GM23338 (cell line): ENCODE data around the gene UBE2H. TPM values are rescaled to one million over a fixed set of nuclear protein-coding genes. Genes with fewer than 3 reads are reported as not detected.
A peak's percentile ranks its signal among the peaks of the same experiment; 100 is the strongest.
"Not testable (repeated sequence)": the region's sequence is repeated elsewhere in the genome, so short reads cannot be mapped to it uniquely, and the experiment has no call there.

ENCODE experiments used
- ATAC-seq: fragments of 200-7000 bp; cut with Tn5 transposase; 3 replicates; pipeline ENCODE4 v1.9.1; 2020
- DNase-seq: peaks from one replicate; pipeline ENCODE4 v3.0.0-alpha.2; 2015; ENCODE audit warnings: low spot score
- H2AFZ ChIP-seq: fragments of 200-600 bp; sonication (generic); 2 replicates; pipeline ENCODE4 v1.8.0; 2016; ENCODE audit warnings: antibody characterized with exemption, mild to moderate bottlenecking, moderate library complexity
- H3F3A ChIP-seq: fragments of 200-600 bp; sonication (generic); replicated peaks from 2 replicates; pipeline ENCODE4 v1.8.0; 2017; ENCODE audit warnings: antibody characterized with exemption, mixed run types, low read depth
- H3K27ac ChIP-seq: fragments of 200-600 bp; sonication (generic); 2 replicates; pipeline ENCODE4 v1.6.1; 2016; ENCODE audit warnings: low read depth
- H3K27me3 ChIP-seq: fragments of 200-600 bp; sonication (generic); 2 replicates; pipeline ENCODE4 v1.8.0; 2016; ENCODE audit warnings: mild to moderate bottlenecking, mixed run types, moderate library complexity; ENCODE audit not compliant: insufficient read depth
- H3K36me3 ChIP-seq: fragments of 200-600 bp; sonication (generic); 2 replicates; pipeline ENCODE4 v1.8.0; 2016; ENCODE audit warnings: mild to moderate bottlenecking; ENCODE audit not compliant: insufficient read depth
- H3K4me1 ChIP-seq: fragments of 200-600 bp; sonication (generic); 2 replicates; pipeline ENCODE4 v1.8.0; 2016; ENCODE audit warnings: mild to moderate bottlenecking, moderate library complexity; ENCODE audit not compliant: insufficient read depth
- H3K4me2 ChIP-seq: fragments of 200-600 bp; sonication (generic); 2 replicates; pipeline ENCODE4 v1.7.1; 2017; ENCODE audit warnings: mixed run types
- H3K4me3 ChIP-seq: fragments of 200-600 bp; sonication (generic); 2 replicates; pipeline ENCODE4 v1.6.1; 2016; ENCODE audit warnings: mixed run types
- H3K79me2 ChIP-seq: fragments of 200-600 bp; sonication (generic); replicated peaks from 2 replicates; pipeline ENCODE4 v1.8.0; 2017; ENCODE audit warnings: mild to moderate bottlenecking; ENCODE audit not compliant: insufficient read depth
- H3K9me2 ChIP-seq: fragments of 200-600 bp; sonication (generic); 2 replicates; pipeline ENCODE4 v1.8.0; 2017; ENCODE audit not compliant: insufficient read depth
- H4K20me1 ChIP-seq: fragments of 200-600 bp; sonication (generic); replicated peaks from 2 replicates; pipeline ENCODE4 v1.8.0; 2017; ENCODE audit warnings: mild to moderate bottlenecking; ENCODE audit not compliant: insufficient read depth
- H3K27ac Mint-ChIP-seq: 2 replicates; pipeline ENCODE4 v1.8.0; 2020; ENCODE audit warnings: inconsistent platforms, mild to moderate bottlenecking, moderate library complexity, mixed read lengths
- H3K27me3 Mint-ChIP-seq: 3 replicates; pipeline ENCODE4 v1.8.0; 2022; ENCODE audit warnings: low read depth, mild to moderate bottlenecking, moderate library complexity, mixed read lengths, inconsistent platforms; ENCODE audit not compliant: insufficient read depth, poor library complexity
- H3K36me3 Mint-ChIP-seq: 3 replicates; pipeline ENCODE4 v1.8.0; 2021; ENCODE audit warnings: low read depth, mild to moderate bottlenecking, inconsistent platforms, moderate library complexity, mixed read lengths
- H3K4me1 Mint-ChIP-seq: 3 replicates; pipeline ENCODE4 v1.8.0; 2020; ENCODE audit warnings: mild to moderate bottlenecking, inconsistent platforms, mixed read lengths
- H3K4me3 Mint-ChIP-seq: 3 replicates; pipeline ENCODE4 v1.8.0; 2021; ENCODE audit warnings: moderate library complexity, mild to moderate bottlenecking, inconsistent platforms, mixed read lengths
- H3K9me3 Mint-ChIP-seq: 3 replicates; pipeline ENCODE4 v1.8.0; 2020; ENCODE audit warnings: moderate library complexity, mild to moderate bottlenecking, inconsistent platforms, mixed read lengths
- NANOG ChIP-seq: IDR thresholded peaks from 2 replicates; pipeline ENCODE4 v1.6.1; 2016; ENCODE audit warnings: antibody characterized with exemption, borderline replicate concordance
- polyA plus RNA-seq: library from polyadenylated mRNA; unstranded; fragments of >200 nt; fragmentation: Nextera tagmentation; extraction: Ambion mirVana; gene quantifications from 2 replicates; pipeline ENCODE4 v1.2.1, GENCODE V29; 2016
- total RNA-seq: library from RNA; depleted of rRNA; stranded (reverse); fragments of >200 nt; shearing (Covaris generic); gene quantifications from 2 replicates; pipeline ENCODE4 v1.2.3, GENCODE V29; 2014
- TF ChIP-seq, protein P1 (sequence below): fragments of 250-450 bp; sonication (Bioruptor Pico); IDR thresholded peaks from 2 replicates; pipeline ENCODE4 v1.5.0; 2020; ENCODE audit warnings: mild to moderate bottlenecking, moderate library complexity
- TF ChIP-seq, protein P2 (sequence below), 2 experiments: fragments of 200-600 bp in 1 of 2; sonication (generic) in 1 of 2; conservative IDR thresholded peaks; 2 replicates each; pipeline versions ENCODE4 v1.5.1 to v1.6.1; 2016 to 2017; ENCODE audit warnings: antibody characterized with exemption in 2 of 2, low read depth in 2 of 2, mild to moderate bottlenecking in 2 of 2, moderate library complexity in 1 of 2

The UBE2H gene
- total and polyA plus RNA-seq, 2 experiments from 2014 or later = 40.8 to 86.5 TPM

- TF ChIP-seq, protein P1, sequence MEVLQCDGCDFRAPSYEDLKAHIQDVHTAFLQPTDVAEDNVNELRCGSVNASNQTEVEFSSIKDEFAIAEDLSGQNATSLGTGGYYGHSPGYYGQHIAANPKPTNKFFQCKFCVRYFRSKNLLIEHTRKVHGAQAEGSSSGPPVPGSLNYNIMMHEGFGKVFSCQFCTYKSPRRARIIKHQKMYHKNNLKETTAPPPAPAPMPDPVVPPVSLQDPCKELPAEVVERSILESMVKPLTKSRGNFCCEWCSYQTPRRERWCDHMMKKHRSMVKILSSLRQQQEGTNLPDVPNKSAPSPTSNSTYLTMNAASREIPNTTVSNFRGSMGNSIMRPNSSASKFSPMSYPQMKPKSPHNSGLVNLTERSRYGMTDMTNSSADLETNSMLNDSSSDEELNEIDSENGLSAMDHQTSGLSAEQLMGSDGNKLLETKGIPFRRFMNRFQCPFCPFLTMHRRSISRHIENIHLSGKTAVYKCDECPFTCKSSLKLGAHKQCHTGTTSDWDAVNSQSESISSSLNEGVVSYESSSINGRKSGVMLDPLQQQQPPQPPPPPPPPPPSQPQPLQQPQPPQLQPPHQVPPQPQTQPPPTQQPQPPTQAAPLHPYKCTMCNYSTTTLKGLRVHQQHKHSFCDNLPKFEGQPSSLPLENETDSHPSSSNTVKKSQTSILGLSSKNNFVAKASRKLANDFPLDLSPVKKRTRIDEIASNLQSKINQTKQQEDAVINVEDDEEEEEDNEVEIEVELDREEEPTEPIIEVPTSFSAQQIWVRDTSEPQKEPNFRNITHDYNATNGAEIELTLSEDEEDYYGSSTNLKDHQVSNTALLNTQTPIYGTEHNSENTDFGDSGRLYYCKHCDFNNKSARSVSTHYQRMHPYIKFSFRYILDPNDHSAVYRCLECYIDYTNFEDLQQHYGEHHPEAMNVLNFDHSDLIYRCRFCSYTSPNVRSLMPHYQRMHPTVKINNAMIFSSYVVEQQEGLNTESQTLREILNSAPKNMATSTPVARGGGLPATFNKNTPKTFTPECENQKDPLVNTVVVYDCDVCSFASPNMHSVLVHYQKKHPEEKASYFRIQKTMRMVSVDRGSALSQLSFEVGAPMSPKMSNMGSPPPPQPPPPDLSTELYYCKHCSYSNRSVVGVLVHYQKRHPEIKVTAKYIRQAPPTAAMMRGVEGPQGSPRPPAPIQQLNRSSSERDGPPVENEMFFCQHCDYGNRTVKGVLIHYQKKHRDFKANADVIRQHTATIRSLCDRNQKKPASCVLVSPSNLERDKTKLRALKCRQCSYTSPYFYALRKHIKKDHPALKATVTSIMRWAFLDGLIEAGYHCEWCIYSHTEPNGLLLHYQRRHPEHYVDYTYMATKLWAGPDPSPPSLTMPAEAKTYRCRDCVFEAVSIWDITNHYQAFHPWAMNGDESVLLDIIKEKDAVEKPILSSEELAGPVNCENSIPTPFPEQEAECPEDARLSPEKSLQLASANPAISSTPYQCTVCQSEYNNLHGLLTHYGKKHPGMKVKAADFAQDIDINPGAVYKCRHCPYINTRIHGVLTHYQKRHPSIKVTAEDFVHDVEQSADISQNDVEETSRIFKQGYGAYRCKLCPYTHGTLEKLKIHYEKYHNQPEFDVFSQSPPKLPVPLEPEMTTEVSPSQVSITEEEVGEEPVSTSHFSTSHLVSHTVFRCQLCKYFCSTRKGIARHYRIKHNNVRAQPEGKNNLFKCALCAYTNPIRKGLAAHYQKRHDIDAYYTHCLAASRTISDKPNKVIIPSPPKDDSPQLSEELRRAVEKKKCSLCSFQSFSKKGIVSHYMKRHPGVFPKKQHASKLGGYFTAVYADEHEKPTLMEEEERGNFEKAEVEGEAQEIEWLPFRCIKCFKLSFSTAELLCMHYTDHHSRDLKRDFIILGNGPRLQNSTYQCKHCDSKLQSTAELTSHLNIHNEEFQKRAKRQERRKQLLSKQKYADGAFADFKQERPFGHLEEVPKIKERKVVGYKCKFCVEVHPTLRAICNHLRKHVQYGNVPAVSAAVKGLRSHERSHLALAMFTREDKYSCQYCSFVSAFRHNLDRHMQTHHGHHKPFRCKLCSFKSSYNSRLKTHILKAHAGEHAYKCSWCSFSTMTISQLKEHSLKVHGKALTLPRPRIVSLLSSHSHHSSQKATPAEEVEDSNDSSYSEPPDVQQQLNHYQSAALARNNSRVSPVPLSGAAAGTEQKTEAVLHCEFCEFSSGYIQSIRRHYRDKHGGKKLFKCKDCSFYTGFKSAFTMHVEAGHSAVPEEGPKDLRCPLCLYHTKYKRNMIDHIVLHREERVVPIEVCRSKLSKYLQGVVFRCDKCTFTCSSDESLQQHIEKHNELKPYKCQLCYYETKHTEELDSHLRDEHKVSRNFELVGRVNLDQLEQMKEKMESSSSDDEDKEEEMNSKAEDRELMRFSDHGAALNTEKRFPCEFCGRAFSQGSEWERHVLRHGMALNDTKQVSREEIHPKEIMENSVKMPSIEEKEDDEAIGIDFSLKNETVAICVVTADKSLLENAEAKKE = no peak
- TF ChIP-seq NANOG = no peak
- TF ChIP-seq, protein P2, sequence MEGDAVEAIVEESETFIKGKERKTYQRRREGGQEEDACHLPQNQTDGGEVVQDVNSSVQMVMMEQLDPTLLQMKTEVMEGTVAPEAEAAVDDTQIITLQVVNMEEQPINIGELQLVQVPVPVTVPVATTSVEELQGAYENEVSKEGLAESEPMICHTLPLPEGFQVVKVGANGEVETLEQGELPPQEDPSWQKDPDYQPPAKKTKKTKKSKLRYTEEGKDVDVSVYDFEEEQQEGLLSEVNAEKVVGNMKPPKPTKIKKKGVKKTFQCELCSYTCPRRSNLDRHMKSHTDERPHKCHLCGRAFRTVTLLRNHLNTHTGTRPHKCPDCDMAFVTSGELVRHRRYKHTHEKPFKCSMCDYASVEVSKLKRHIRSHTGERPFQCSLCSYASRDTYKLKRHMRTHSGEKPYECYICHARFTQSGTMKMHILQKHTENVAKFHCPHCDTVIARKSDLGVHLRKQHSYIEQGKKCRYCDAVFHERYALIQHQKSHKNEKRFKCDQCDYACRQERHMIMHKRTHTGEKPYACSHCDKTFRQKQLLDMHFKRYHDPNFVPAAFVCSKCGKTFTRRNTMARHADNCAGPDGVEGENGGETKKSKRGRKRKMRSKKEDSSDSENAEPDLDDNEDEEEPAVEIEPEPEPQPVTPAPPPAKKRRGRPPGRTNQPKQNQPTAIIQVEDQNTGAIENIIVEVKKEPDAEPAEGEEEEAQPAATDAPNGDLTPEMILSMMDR (conservative IDR thresholded peaks at IDR 0.05; ENCODE audit: low read depth in 2 of 2) = no peak
These were observed 56.0 kb downstream of the UBE2H start (continued) for GRCh38 chr7:129896568-129897382.

- not testable (repeated sequence) for H3K4me1 ChIP-seq, H3K27me3 ChIP-seq, H3K4me3 Mint-ChIP-seq, H3K9me3 Mint-ChIP-seq, DNase-seq, H3F3A ChIP-seq, H3K4me3 ChIP-seq, H2AFZ ChIP-seq, H3K4me2 ChIP-seq, H3K27me3 Mint-ChIP-seq, ATAC-seq, H3K9me2 ChIP-seq, H3K27ac Mint-ChIP-seq, H3K36me3 ChIP-seq
- H3K4me1 Mint-ChIP-seq = peaks cover 12% of the 10 kb centered on the region
- peaks cover 92% of the 10 kb centered on the region for H3K79me2 ChIP-seq
- peak overlapping the region; percentile 29; the same call in 1 of the 2 replicates for H3K27ac ChIP-seq
- peaks cover 37% of the 10 kb centered on the region for H4K20me1 ChIP-seq
- peaks cover 14% of the 10 kb centered on the region; the same call in 2 of the 3 replicates for H3K36me3 Mint-ChIP-seq
These were observed 58.6 kb downstream of the UBE2H start for GRCh38 chr7:129894184-129894583.
